Endodermal cell (in vitro differentiated cells): Measurements from ENCODE around the gene RNASE2. TPM values are rescaled to one million over a fixed set of nuclear protein-coding genes. Genes with fewer than 3 reads are reported as not detected.
"Not testable (repeated sequence)": the region's sequence is repeated elsewhere in the genome, so short reads cannot be mapped to it uniquely, and the experiment has no call there.

Source experiments
- DNase-seq: peaks from one replicate; pipeline ENCODE4 v3.0.0-alpha.2; 2017
- H3K27ac ChIP-seq: 2 replicates; pipeline ENCODE4 v1.5.1; 2013; ENCODE audit warnings: mild to moderate bottlenecking, low read depth, low read length, moderate library complexity
- H3K27me3 ChIP-seq: 2 replicates; pipeline ENCODE4 v1.6.1; 2013; ENCODE audit warnings: mild to moderate bottlenecking, low read length, moderate library complexity; ENCODE audit not compliant: insufficient read depth, control insufficient read depth, poor library complexity, severe bottlenecking
- H3K36me3 ChIP-seq: 2 replicates; pipeline ENCODE4 v1.7.0; 2013; ENCODE audit warnings: mild to moderate bottlenecking, low read length, moderate library complexity; ENCODE audit not compliant: control insufficient read depth, insufficient read depth
- H3K4me1 ChIP-seq: one replicate; pipeline ENCODE4 v1.7.0; 2013; ENCODE audit warnings: low read length; ENCODE audit not compliant: control insufficient read depth, insufficient read depth
- H3K4me3 ChIP-seq: 2 replicates; pipeline ENCODE4 v1.5.1; 2013; ENCODE audit warnings: mild to moderate bottlenecking, low read length, moderate library complexity
- H3K9ac ChIP-seq: 2 replicates; pipeline ENCODE4 v1.6.1; 2013; ENCODE audit warnings: mild to moderate bottlenecking, low read length, moderate library complexity; ENCODE audit not compliant: poor library complexity, severe bottlenecking; ENCODE audit errors: extremely low read depth
- H3K9me3 ChIP-seq: 2 replicates; pipeline ENCODE4 v1.6.1; 2013; ENCODE audit warnings: mild to moderate bottlenecking, low read length, moderate library complexity; ENCODE audit not compliant: control insufficient read depth
- H3K27ac Mint-ChIP-seq: 2 replicates; pipeline ENCODE4 v1.8.0; 2020; ENCODE audit warnings: mixed read lengths
- H3K27me3 Mint-ChIP-seq: 2 replicates; pipeline ENCODE4 v1.8.0; 2021; ENCODE audit warnings: mild to moderate bottlenecking, mixed read lengths; ENCODE audit not compliant: insufficient read depth
- H3K36me3 Mint-ChIP-seq: 2 replicates; pipeline ENCODE4 v1.8.0; 2020; ENCODE audit warnings: low read depth, mixed read lengths
- H3K4me1 Mint-ChIP-seq: 2 replicates; pipeline ENCODE4 v1.8.0; 2020; ENCODE audit warnings: mixed read lengths
- H3K4me3 Mint-ChIP-seq: 2 replicates; pipeline ENCODE4 v1.8.0; 2020; ENCODE audit warnings: mild to moderate bottlenecking, moderate library complexity, mixed read lengths
- H3K9me3 Mint-ChIP-seq: 2 replicates; pipeline ENCODE4 v1.8.0; 2020; ENCODE audit warnings: mild to moderate bottlenecking, mixed read lengths
- CTCF ChIP-seq: fragments of 200-600 bp; sonication (generic); conservative IDR thresholded peaks from 2 replicates; pipeline ENCODE4 v1.5.0; 2021; ENCODE audit warnings: antibody characterized with exemption, mild to moderate bottlenecking
- WGBS, 2 experiments: methylation state at CpG; one replicate each; pipeline versions ENCODE4 v1.1.5 to v1.1.7; 2013; ENCODE audit warnings: missing lambda C conversion rate in 2 of 2, mixed read lengths in 1 of 2; ENCODE audit not compliant: insufficient coverage in 1 of 2, insufficient read length in 1 of 2; 5-methylcytosine and 5-hydroxymethylcytosine counted together
- long read RNA-seq, 4 experiments: library from polyadenylated mRNA in 2 of 4; library from RNA in 1 of 4; library from capped mRNA in 1 of 4; stranded (forward) in 3 of 4; unstranded in 1 of 4; transcript quantifications; one replicate each; pipeline ENCODE4 v2.0.0, GENCODE V29; 2020 to 2021; ENCODE audit warnings: inconsistent platforms in 1 of 4
- polyA plus RNA-seq, 2 experiments: library from polyadenylated mRNA; stranded (reverse); fragments of 50-300 nt; gene quantifications; one replicate each; pipeline ENCODE4 v1.2.3, GENCODE V29; 2013
- total RNA-seq, 2 donors: library from RNA; stranded (reverse); fragmentation: NEBNext Ultra II Directional in 1 of 2; extraction: Animal tissue kit (Norgen Biotek cat#: 25700) in 1 of 2; gene quantifications; 2 replicates in 1 of 2; 3 replicates in 1 of 2; pipeline ENCODE4 v1.2.1, GENCODE V29; 2021

Gene RNASE2
- not detected for total RNA-seq
- polyA plus RNA-seq (2013, experiment 1 of 2), result not detected
- polyA plus RNA-seq (2013, experiment 2 of 2), result not detected
- long read RNA-seq, experiment 1, result 0 reads
- long read RNA-seq, experiment 2, result 0 reads
- long read RNA-seq, experiment 3, result 0 reads
- long read RNA-seq, experiment 4, result 0 reads

GRCh38 chr14:20954736-20955537 is at the start of gene RNASE2:
Gene RNASE2, plus strand, starts transcription at chr14:20955487. Its CDS starts 285 bp downstream, at chr14:20955772.
- WGBS, 2 experiments, result 90 to 97% methylated on average over 3 of the region's 4 CpGs
- H3K4me3 Mint-ChIP-seq, H3K27ac ChIP-seq, H3K27me3 ChIP-seq, H3K4me1 Mint-ChIP-seq, H3K27ac Mint-ChIP-seq, H3K4me3 ChIP-seq, H3K36me3 ChIP-seq, H3K36me3 Mint-ChIP-seq, DNase-seq, H3K9me3 ChIP-seq, H3K9ac ChIP-seq, H3K9me3 Mint-ChIP-seq, H3K4me1 ChIP-seq: not testable (repeated sequence)
- peaks cover 28% of the 10 kb centered on the region for H3K27me3 Mint-ChIP-seq

GRCh38 chr14:20905676-20906075 is 49.6 kb upstream of the RNASE2 start:
- H3K27me3 ChIP-seq, result no peaks in the 10 kb centered on the region
- H3K36me3 ChIP-seq, result no peaks in the 10 kb centered on the region
- Mint-ChIP-seq H3K4me3 (no peak overlapping the region), H3K27me3 (peaks cover 2% of the 10 kb centered on the region), H3K9me3 (peaks cover 11% of the 10 kb centered on the region), H3K4me1 (peaks cover 6% of the 10 kb centered on the region), H3K36me3 (no peaks in the 10 kb centered on the region), H3K27ac (no peak overlapping the region)
- DNase-seq, result no peak
- H3K4me1 ChIP-seq, result no peaks in the 10 kb centered on the region
- WGBS, 2 experiments, result 94 to 95% methylated on average over 2 of the region's 2 CpGs
- no peaks in the 10 kb centered on the region for H3K9me3 ChIP-seq
- H3K9ac ChIP-seq, result no peak overlapping the region
- H3K4me3 ChIP-seq, result no peak overlapping the region
- no peak overlapping the region for H3K27ac ChIP-seq
- TF ChIP-seq CTCF, result no peak

GRCh38 chr14:20907214-20907613 is 48.1 kb upstream of the RNASE2 start:
- no peak overlapping the region for H3K4me3 ChIP-seq
- Mint-ChIP-seq H3K27me3 (peaks cover 3% of the 10 kb centered on the region), H3K4me3 (no peak overlapping the region), H3K9me3 (peaks cover 21% of the 10 kb centered on the region), H3K36me3 (no peaks in the 10 kb centered on the region), H3K27ac (no peak overlapping the region), H3K4me1 (peaks cover 6% of the 10 kb centered on the region)
- no peaks in the 10 kb centered on the region for H3K9me3 ChIP-seq
- no peak for DNase-seq
- H3K27me3 ChIP-seq, result no peaks in the 10 kb centered on the region
- H3K4me1 ChIP-seq, result no peaks in the 10 kb centered on the region
- H3K36me3 ChIP-seq, result no peaks in the 10 kb centered on the region
- no peak overlapping the region for H3K9ac ChIP-seq
- TF ChIP-seq CTCF, result no peak
- no peak overlapping the region for H3K27ac ChIP-seq
- WGBS, 2 experiments, result 100% methylated on average over 1 of the region's 1 CpG; no CpG with 5 or more reads in 1 of the 2 experiments

- H3K27ac ChIP-seq, DNase-seq, H3K27ac Mint-ChIP-seq, H3K9ac ChIP-seq, H3K4me3 ChIP-seq, H3K27me3 Mint-ChIP-seq, H3K9me3 ChIP-seq, H3K27me3 ChIP-seq, H3K36me3 Mint-ChIP-seq, H3K4me1 ChIP-seq, H3K4me1 Mint-ChIP-seq, H3K4me3 Mint-ChIP-seq, H3K36me3 ChIP-seq: not testable (repeated sequence)
- WGBS, 2 experiments, result 84 to 86% methylated on average over 8 to 13 of the region's 14 CpGs
- H3K9me3 Mint-ChIP-seq, result peaks cover 26% of the 10 kb centered on the region
These were observed 44.5 kb upstream of the RNASE2 start for GRCh38 chr14:20910822-20911221.

GRCh38 chr14:20919038-20919756 is 36.1 kb upstream of the RNASE2 start:
- DNase-seq, H3K4me1 ChIP-seq, H3K4me1 Mint-ChIP-seq, H3K9ac ChIP-seq, H3K9me3 Mint-ChIP-seq, H3K36me3 Mint-ChIP-seq, H3K36me3 ChIP-seq, H3K4me3 Mint-ChIP-seq, H3K9me3 ChIP-seq, H3K4me3 ChIP-seq, H3K27ac ChIP-seq, H3K27ac Mint-ChIP-seq: not testable (repeated sequence)
- peaks cover 37% of the 10 kb centered on the region for H3K27me3 ChIP-seq
- peaks cover 28% of the 10 kb centered on the region for H3K27me3 Mint-ChIP-seq
- WGBS, 2 experiments, result 91 to 93% methylated on average over 8 to 11 of the region's 11 CpGs
